AG09319 (cell line): ENCODE results near the gene RUNX3.

ENCODE experiments used
- DNase-seq: peaks from one replicate; pipeline ENCODE4 v3.0.0-alpha.2; 2010; ENCODE audit warnings: low read depth; ENCODE audit errors: extremely low read depth
- CTCF ChIP-seq: IDR thresholded peaks from 2 replicates; pipeline ENCODE4 v1.5.1; 2011; ENCODE audit warnings: low read depth, mild to moderate bottlenecking, inconsistent platforms, low read length, moderate library complexity

Gene RUNX3

GRCh38 chr1:24957016-24957807 lies 27.1 kb upstream of the RUNX3 start:
- no peak for TF ChIP-seq CTCF
- DNase-seq = no peak

- DNase-seq = no peak
- TF ChIP-seq CTCF = no peak
These were observed 25.8 kb upstream of the RUNX3 start for GRCh38 chr1:24955779-24956365.

- DNase-seq = no peak
- no peak for TF ChIP-seq CTCF
These were observed 25.1 kb upstream of the RUNX3 start for GRCh38 chr1:24955161-24955560.

- TF ChIP-seq CTCF = no peak
- DNase-seq = no peak
These were observed 24.6 kb upstream of the RUNX3 start for GRCh38 chr1:24954631-24955030.

GRCh38 chr1:24954022-24954421 lies 23.9 kb upstream of the RUNX3 start:
- DNase-seq = no peak
- TF ChIP-seq CTCF = no peak

- DNase-seq = no peak
These were observed 22.4 kb upstream of the RUNX3 start for GRCh38 chr1:24952413-24952841.

More at GRCh38 chr1:24952413-24952841, 22.4 kb upstream of the RUNX3 start:
- no peak for TF ChIP-seq CTCF
